IPS-NIHi7 (cell line): ENCODE data around the gene SEC14L2.
"Not testable (repeated sequence)": the region's sequence is repeated elsewhere in the genome, so short reads cannot be mapped to it uniquely, and the experiment has no call there.

ENCODE experiments used
- DNase-seq: peaks from one replicate; pipeline ENCODE4 v3.0.0; 2012; ENCODE audit warnings: mixed read lengths; ENCODE audit errors: extremely low spot score

The SEC14L2 gene

DNA sequence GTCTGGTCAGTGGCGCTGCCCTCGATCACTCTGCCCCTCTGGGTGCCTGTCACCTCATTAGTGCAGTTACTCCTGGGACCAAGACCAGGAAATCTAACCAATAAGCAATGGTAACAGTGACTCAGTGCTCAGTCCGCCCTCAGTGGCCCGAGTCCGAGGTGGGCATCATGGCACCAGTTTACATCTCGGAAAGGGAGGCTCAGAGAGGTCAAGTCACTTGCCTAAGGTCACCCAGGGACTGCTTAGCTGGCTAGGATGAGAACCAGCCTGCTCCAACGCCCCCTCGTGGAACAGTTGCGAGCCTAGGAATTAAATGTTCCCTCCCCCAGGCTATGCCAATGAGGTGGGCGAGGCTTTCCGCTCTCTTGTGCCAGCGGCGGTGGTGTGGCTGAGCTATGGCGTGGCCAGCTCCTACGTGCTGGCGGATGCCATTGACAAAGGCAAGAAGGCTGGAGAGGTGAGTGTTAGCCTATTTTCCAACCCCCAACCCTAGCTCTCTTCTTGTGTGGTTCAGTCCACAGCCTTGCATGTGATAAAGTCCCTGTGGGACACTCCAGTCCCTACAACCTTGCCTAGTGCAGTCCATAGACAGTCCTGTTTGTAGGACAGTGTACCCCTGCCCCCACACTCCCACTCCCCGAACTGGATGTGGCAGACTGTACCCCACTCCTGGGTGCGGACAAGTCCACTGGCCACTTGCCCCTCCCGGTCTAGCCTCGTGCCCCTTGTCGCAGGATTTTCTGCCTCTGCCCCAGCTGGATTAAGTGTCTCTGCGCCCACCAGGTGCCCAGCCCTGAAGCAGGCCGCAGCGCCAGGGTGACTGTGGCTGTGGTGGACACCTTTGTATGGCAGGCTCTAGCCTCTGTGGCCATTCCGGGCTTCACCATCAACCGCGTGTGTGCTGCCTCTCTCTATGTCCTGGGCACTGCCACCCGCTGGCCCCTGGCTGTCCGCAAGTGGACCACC, 29.9 kb downstream of the SEC14L2 start:
- peak; percentile 86 for DNase-seq

DNA sequence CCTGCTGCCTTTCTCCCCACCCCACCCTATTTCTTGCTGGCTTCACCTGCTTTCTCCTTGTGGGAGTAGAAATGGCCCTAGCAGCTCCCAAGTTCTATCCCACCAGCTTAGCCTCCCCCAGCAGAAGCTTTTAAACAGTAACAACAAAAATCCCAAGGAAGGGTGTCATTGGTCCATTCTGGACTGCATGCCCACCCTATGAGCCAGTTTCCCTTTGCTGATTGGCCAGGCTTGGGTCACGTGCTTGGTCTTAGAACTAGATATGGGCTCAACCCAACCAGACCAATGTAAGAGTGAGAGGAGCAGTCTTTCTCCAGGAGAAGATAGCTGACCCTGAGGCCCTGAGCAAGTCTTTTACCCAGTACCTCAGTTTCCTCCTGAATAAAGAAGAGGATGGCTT, 31.1 kb downstream of the SEC14L2 start:
- DNase-seq = no peak

DNA sequence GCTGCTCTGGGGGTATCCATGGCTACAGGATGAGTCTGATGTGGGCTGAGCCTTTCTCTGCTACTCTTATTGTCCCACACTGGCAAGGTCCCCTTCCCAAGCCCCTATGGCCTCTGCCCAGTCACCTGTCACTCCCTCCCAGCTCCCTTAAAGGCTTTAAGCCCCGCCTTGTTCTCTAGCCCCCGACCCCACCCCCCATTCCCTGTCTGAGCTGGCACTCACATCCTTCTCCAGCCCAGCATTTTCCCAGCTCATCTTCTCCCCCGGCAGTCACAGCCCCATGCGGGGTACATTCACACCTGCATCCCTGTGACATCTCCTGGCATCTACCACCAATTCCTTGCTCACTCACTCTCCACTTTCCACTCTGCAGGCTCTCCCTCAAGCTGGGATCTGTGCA, 33.1 kb downstream of the SEC14L2 start:
- DNase-seq = no peak

DNA sequence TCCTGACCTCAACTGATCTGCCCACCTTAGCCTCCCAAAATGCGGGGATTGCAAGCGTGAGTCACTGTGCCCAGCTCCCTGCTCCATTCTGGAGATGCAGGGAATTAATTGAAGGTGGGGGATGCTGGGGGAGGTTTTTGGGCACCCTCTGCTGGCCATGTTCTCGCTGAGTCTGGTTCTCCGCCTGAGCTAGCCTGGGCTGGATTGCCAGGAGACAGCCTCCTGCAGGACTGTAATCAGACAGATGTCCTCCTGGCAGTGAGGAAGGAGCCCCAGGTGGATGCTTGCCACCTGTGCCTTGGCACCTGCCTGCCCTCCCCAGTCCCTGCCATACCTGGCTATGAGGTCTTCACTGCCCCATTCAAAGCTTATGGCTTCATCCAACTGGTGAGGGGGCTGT, 34.1 kb downstream of the SEC14L2 start:
- no peak for DNase-seq

DNA sequence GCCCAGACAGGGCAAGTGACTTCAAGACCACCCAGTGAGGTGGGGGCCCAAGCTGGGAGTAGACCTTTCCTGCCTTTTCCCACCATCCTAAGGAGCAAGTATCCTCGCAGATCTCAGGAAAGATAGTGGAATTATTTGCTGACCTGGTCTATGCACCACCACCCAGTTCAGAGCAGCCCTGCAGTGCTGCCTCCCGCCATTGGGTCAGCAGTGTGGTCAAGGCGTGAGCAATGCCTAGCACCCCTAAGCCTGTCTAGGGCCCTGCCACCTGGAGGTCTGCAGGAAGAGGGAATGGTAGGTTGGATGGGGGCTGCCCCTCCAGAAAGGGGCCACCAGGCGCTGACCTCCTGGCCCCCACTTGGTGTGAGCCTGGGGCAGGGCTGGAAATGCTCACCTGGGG, 35.3 kb downstream of the SEC14L2 start:
- no peak for DNase-seq

DNA sequence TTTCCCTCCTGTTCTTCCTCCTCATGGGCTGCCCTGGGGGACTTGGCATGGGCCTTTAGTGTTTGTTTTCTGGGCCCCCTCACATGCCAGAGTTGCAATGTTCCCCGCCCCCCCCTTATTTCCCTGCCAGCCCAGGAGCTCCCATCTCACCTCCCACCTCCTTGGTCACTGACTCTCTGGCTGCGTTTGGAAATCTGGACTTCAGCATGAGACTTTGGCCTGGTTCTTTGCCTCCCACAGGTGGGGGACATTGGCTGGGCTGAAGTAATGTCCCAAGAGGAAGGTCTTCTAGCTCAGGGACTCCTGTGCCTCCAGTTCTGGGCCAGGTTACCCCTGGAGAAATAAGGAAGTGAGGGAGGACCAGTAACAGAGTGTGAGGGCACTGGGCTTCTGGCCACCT, 35.7 kb downstream of the SEC14L2 start:
- DNase-seq = no peak

DNA sequence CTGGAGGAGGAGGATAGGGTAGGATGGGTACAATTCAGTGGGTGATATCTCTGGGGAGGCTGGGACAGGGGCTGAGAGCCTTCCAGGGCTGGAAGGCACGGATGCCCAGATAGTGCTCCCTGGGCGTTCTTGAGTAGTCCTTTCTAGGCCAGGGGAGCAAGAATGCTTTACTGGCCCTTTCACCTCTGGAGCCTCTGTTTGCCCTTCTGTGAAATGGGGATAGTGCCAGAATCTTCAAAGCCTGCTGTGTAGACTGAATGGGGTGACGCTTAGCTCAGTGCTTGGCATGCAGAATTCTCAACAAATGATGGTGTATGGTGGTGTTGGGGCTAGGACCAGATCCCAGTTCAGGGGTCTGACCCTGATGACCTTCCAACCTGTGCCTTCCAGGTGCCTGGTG, 36.4 kb downstream of the SEC14L2 start:
- DNase-seq = no peak

DNA sequence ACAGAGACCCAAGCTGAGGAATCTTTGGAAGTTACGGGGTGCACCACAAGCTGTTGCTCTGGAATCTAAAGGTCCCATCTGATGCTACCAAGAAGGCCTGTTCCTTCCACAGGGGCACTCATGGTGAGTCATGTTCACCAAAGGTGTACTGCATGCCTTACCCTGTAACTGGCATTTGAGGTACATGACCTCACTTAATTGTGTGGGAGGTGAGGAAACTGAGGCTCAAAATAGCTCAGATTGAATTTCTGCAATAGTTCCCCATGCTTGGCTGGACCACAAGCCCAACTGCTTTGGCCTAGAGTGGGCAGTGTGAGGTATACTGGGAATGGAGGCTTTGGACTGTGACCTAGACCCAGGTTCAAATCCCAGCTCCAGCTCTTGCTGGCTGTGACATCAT, 37.0 kb downstream of the SEC14L2 start:
- DNase-seq = no peak

DNA sequence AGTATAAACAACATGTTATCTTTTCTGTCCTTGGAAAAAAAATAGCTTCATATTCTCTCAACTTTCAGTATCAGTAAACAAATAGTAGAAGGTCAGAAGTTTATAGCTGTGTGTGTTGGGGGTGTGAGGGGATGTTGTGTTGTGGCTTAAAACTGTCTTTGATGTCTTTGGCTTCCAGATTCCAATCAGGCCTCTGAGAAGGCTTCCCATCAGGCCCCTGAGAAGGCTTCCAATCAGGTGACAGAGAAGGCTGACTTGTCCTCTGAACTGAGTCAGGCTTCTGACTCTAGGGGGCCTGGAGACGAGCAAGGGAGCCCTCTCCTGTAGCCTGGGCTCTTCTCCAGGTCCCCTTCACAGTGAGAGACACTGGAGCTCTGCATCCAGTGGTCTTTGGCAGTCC, 38.0 kb downstream of the SEC14L2 start:
- DNase-seq = no peak

DNA sequence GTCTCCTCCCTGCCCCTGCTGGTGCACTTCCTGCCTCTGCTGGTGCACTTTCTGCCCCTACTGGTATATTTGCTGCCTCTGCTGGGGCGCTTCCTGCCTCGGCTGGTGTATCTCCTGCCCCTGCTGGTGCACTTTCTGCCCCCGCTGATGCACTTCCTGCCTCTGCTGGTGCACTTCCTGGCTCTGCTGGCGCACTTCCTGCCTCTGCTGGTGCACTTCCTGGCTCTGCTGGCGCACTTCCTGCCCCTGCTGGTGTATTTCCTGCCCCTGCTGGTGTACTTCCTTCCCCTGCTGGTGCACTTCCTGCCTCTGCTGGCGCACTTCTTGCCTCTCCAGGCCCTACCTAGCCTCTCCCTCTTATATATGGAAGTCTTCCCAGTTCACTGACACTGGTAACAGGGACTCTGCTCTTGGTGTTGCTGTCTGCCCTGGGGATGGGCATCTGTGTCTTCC, 38.9 kb downstream of the SEC14L2 start:
- no peak for DNase-seq

DNA sequence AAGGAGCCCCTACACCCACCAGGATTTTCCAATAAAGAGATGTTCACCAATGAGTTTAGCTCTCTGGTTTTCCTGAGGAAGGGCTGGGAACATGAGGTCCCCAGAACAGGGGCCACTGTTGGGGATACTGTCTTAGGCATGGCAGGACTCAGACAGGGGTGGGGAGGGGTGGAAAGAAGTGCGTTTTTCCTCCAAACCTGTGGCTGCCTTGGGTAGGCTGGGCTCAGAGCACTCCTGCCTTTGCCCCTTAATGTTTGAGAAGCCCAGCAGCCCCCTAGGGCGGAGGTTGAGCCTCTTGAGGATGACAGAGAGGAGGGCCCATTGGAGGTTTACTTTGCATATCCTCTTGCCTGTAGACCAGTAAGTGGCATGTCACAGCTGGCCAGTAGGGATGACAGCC, 39.4 kb downstream of the SEC14L2 start:
- no peak for DNase-seq

DNA sequence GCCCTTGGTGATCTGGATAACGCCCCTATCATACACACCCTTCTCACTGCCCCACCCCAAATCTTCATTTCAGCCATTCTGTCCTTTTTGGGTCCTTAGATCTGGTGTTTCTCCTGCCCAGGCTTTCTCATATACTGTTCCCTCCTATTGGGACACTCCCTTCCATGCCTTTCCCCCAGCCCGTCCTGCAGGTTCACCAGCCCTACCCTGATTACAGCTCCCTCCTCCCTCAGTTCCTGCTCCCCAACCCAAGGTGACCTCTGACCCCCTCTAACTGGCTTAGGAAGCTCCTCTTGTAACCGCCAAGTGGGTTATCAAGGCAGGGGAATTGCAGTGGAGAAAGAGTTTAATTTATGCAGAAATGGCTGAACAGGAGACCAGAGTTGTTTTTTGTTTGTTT, 41.7 kb downstream of the SEC14L2 start:
- DNase-seq = no peak

DNA sequence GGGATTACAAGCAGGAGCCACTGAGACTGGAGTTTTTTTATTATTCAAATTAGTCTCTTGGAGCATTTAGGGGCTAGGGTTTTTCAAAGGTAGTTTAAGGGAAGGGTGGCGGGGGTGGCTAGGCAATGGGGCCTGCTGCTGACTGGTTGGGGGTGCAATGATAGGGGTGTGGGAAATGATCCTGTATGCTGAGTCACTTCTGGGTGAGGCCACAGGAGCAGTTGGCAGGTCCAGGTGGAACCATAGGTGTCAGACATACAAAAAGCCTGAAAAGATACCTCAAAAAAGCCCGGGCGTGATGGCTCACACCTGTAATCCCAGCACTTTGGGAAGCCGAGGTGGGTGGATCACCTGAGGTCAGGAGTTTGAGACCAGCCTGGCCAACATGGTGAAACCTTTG, 42.4 kb downstream of the SEC14L2 start:
- no peak for DNase-seq

DNA sequence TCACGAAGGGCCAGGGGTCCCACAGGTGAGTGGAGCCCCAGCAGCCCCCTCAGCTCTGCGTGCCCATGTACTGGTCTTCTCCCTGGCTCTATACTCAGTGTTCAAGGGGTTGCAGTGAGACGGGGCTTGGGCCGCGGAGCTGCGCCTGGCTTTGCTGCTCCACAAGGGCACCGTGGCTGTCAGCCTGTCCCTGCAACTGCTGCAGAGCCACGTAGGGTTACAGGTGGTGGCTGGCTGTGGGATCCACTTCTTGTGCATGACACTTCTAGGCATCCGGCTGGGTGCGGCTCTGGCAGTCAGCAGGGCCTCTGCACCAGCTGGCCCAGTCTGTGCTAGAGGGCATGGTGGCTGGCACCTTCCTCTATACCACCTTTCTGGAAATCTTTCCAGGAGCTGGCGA, 43.0 kb downstream of the SEC14L2 start:
- no peak for DNase-seq

DNA sequence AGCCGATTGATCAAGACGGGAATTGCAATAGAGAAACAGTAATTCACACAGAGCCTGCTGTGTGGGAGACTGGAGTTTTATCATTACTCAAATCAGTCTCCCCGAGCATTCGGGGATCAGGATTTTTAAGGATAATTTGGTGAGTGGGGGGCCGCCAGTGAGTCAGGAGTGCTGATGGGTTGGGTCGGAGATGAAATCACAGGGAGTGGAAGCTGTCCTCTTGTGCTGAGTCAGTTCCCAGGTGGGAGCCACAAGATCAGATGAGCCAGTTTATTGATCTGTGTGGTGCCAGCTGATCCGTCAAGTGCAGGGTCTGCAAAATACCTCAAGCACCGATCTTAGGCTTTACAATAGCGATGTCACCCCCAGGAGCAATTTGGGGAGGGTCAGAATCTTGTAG, 44.3 kb downstream of the SEC14L2 start:
- no peak for DNase-seq

DNA sequence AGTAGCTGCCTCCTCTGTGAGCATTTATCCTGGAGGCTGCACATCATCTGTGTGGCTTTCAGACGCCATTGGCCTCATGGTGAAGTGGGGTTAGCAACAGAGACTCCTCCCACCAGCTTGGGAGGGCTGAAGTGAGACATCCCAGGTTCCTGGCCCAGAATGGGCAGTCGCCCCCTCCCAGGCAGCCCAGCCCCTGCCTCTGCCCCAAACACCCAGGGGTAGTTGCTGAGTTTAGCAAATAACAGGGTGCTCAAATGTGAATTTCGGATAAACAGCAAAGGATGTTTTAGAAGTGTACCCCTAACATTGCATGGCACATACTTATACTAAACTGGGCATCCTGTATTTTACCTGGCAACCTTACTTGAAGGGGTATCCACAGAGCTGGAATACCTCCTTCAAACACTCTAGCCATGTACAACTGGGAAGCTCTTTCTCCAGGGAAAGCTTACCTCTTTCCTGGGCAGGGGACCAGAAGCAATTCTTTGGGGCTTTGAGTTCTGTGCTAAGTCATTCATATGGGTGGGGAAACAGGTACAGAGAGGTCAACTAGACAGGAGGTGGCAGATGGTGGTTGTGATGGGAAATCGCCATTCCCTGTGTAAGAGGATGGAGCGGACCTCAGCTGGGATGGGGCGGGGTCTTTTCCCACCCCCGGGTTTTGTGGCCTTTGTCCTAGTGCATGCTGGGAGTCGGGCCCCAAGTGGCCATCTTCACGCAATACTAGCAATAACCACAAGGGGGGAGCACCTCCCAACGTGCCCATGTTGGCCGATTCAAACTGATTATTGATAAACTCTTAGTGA, 48.0 kb downstream of the SEC14L2 start:
- peak; percentile 97 for DNase-seq

DNA sequence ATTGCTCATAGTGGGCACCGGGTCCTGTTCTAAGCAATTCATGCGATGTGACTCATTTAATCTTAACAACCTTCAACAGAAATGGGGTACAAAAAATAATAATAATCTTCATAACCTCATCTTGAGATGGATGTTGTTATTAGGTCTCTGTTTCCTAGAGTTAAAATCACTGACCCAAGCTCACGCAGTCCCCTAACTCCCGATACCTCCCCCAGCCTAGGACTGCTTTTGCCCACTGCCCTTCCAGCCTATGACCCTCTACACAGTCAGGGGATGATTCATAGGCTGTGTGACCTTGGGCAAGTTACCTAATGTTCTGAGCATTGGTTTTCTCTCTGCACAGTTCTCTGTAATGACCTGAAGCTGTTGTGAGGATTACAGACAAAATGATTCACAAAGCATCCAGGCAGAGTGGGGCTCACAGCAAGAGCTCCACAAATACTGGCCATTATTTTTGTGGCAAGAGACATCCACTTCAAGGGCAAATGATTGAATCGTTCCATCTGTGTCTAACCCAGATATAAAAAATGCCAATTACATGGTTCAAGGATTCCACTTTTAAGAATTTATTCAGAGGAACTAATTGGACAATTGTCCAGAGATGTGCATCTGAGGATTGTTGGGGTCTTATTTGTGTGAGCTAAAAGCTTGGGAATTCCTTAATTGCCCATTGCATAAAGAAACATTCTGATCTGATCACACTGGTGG, 48.8 kb downstream of the SEC14L2 start:
- DNase-seq = no peak

DNA sequence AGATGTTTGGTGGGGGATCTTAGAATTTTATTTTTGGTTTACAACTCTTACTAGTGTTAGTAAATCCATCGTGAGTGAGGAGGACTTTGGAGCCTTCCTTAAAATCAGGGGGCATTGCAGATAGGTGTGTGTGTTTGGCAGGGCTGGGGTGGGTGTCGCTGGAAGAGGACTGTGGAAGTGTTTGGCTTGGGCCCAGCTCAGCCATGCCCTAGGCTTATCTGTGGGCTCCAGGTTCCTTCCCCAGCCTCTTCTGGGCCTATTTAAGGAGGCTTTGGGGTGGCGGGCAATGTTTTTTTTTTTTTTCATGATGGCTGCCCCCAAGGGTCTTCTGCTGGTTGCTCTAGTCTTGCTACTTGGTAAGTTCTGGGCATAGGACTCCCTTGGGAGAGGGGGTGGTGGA, 50.8 kb downstream of the SEC14L2 start:
- no peak for DNase-seq

DNA sequence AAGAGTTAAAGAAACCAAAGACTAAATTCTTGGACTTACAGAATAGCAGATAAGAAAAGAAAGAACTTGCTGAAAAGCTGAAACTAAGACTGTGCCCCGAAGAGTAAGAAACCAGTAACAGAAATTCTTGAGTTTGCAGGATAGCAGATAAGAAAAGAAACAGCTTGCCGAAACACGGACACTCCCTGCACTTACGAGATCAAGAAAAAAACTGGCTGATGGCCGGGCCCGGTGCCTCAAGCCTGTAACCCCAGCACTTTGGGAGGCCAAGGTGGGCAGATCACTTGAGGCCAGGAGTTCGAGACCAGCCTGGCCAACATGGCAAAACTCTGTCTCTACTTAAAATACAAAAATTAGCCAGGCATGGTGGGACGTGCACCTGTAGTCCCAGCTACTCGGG, 54.7 kb downstream of the SEC14L2 start:
- not testable (repeated sequence) for DNase-seq

DNA sequence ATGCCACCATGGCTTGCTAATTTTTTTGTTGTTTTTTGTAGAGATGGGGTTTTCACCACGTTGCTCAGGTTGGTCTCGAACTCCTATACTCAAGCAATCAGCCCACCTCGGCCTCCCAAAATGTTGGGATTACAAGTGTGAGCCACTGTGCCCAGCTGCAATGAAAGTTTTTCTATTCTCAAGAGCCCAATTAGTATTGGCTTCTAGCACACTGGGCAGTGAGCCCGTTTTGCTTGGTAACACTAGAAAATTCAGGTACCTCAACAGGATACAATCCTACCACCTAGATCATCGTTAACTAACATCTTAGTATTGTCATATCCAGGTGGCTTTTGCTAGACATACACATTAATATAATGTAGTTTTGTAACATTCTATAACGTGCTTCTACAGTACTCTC, 56.0 kb downstream of the SEC14L2 start:
- DNase-seq = no peak

DNA sequence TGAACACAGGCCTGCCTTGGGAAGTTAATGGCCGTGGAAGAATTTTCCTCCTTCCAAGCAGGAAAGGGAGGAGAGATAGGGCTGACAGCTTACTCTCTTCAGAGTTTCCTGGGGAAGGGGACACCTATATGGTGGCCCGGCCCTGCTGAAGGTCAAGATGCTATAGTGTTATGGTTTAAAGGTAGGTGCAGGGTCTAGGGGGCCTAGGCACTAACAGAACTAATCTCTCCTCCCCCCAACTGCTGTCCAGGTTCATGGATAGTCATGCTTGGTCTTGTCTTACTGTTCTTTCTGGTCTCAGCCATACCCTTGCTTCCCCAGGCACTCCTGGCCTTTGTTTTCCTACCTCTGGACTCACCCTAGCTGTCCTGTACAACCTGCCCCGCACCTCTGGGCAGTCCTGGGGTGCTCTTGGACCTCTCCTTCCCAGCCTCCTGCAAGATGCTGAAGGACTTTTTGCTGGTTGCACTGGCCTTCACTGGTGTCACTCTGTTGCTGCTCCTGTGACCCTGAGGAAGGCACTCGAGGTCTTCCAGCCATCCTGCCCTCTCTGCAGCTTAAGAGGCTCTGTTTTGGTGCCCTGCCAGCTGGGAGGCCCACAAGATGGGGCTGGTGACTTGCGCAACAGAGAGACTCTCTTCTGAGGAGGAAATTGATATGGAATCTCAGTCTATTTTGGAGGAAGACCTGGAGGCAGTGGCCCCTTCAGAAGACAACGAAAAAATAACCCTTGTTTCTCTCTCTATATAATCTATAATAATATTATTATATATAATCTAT, 57.1 kb downstream of the SEC14L2 start:
- DNase-seq = no peak
